HuH-7.5 (cell line): ENCODE data around the gene CLMN.

Experiments used
- DNase-seq: peaks from one replicate; pipeline ENCODE4 v3.0.0; 2011; ENCODE audit warnings: low spot score

CLMN gene

GRCh38 chr14:95134304-95134933, 185.3 kb downstream of the CLMN start:
- no peak for DNase-seq

- DNase-seq: no peak
Observed at GRCh38 chr14:95133282-95133681, 186.4 kb downstream of the CLMN start.

DNA sequence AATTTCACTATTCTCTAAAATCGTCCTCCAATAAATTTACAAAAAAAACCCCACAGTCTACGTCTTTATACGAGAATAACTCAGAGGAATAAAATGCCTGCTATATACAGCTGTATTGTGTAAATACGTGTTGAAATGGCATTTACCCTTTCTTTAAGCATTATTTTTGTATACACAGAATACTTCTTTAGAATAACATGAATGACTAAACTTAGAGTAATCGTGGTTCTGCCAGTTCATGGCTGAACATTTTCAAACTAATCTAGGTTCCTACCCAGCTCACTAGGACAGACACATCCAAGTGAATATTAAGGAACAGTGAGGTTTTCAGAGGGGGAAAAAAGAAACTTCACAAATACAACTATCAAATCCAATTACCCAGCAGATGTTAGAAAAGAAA, 186.9 kb downstream of the CLMN start:
- no peak for DNase-seq
